ENCODE measurements around the gene SEMA4F.

SEMA4F gene

GRCh38 chr2:74659462-74659861, 5.4 kb downstream of the SEMA4F start:
- H3K9me2 ChIP-seq (replicated peaks; ENCODE audit: insufficient read depth, low read length), result no peaks in the 10 kb centered on the region
- no peaks in the 10 kb centered on the region for H4K20me1 ChIP-seq (ENCODE audit: low read depth, low read length)
- no peaks in the 10 kb centered on the region for H3K79me2 ChIP-seq (ENCODE audit: insufficient read depth, low read length)
- H3K4me3 ChIP-seq (ENCODE audit: insufficient read depth, low read length, poor library complexity, severe bottlenecking), result no peak overlapping the region
- no peak overlapping the region for H3K4me2 ChIP-seq (ENCODE audit: low read depth, low read length, poor library complexity, severe bottlenecking)
- no peak overlapping the region for H3K9ac ChIP-seq (ENCODE audit: low read length)
- H3K9me3 ChIP-seq (ENCODE audit: insufficient read depth, low read length), result no peaks in the 10 kb centered on the region
- H3K36me3 ChIP-seq (ENCODE audit: low read length), result no peaks in the 10 kb centered on the region
- H3K27me3 ChIP-seq (ENCODE audit: low read length), result no peaks in the 10 kb centered on the region
- TF ChIP-seq EZH2phosphoT487 (conservative IDR thresholded peaks at IDR 0.05; ENCODE audit: low read length), result no peak
- TF ChIP-seq, protein P1, sequence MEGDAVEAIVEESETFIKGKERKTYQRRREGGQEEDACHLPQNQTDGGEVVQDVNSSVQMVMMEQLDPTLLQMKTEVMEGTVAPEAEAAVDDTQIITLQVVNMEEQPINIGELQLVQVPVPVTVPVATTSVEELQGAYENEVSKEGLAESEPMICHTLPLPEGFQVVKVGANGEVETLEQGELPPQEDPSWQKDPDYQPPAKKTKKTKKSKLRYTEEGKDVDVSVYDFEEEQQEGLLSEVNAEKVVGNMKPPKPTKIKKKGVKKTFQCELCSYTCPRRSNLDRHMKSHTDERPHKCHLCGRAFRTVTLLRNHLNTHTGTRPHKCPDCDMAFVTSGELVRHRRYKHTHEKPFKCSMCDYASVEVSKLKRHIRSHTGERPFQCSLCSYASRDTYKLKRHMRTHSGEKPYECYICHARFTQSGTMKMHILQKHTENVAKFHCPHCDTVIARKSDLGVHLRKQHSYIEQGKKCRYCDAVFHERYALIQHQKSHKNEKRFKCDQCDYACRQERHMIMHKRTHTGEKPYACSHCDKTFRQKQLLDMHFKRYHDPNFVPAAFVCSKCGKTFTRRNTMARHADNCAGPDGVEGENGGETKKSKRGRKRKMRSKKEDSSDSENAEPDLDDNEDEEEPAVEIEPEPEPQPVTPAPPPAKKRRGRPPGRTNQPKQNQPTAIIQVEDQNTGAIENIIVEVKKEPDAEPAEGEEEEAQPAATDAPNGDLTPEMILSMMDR (IDR thresholded peaks at IDR 0.05; ENCODE audit: insufficient read depth, low read length, poor library complexity, severe bottlenecking), result no peak
- no peak overlapping the region for H2AFZ ChIP-seq (ENCODE audit: low read depth, low read length, severe bottlenecking)
- H3F3A ChIP-seq (ENCODE audit: insufficient read depth), result no peaks in the 10 kb centered on the region
- no peak overlapping the region for H3K27ac ChIP-seq (ENCODE audit: low read depth, low read length)

DNA sequence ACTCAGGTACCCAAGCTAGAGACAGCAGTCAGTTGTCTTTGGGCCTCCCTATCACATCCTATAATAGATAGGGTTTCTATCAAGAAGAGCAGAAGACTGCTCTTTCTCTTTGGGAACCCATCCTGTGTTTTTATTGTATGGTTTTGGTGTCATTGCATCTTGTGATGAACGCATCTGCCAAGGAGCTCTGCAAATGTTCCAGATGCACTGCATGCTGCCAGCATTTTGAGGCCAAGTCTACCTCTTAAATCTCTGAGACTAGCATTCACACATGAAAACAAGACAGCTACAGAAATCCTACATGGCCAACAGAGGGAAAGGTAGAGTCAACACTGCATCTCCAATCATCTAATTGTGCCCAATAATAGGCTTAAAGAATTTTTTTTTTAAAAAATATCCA, 14.0 kb downstream of the SEMA4F start:
- TF ChIP-seq, protein P1 (IDR thresholded peaks at IDR 0.05; ENCODE audit: insufficient read depth, low read length, poor library complexity, severe bottlenecking), result no peak
- no peak for TF ChIP-seq EZH2phosphoT487 (conservative IDR thresholded peaks at IDR 0.05; ENCODE audit: low read length)
- Histone ChIP-seq H3K9me2 (replicated peaks; ENCODE audit: insufficient read depth, low read length) (no peaks in the 10 kb centered on the region), H3K9me3 (ENCODE audit: insufficient read depth, low read length) (no peaks in the 10 kb centered on the region), H3K27me3 (ENCODE audit: low read length) (no peaks in the 10 kb centered on the region), H3K36me3 (ENCODE audit: low read length) (no peaks in the 10 kb centered on the region), H3K4me3 (ENCODE audit: insufficient read depth, low read length, poor library complexity, severe bottlenecking) (no peak overlapping the region), H3K9ac (ENCODE audit: low read length) (no peak overlapping the region), H3K27ac (ENCODE audit: low read depth, low read length) (no peak overlapping the region), H3K4me2 (ENCODE audit: low read depth, low read length, poor library complexity, severe bottlenecking) (no peak overlapping the region), H4K20me1 (ENCODE audit: low read depth, low read length) (no peaks in the 10 kb centered on the region), H3K79me2 (ENCODE audit: insufficient read depth, low read length) (no peaks in the 10 kb centered on the region), H3F3A (ENCODE audit: insufficient read depth) (no peaks in the 10 kb centered on the region), H2AFZ (ENCODE audit: low read depth, low read length, severe bottlenecking) (no peak overlapping the region)

- H3K79me2 ChIP-seq (ENCODE audit: insufficient read depth, low read length), result no peaks in the 10 kb centered on the region
- H3K9me2 ChIP-seq (replicated peaks; ENCODE audit: insufficient read depth, low read length), result no peaks in the 10 kb centered on the region
- H3K36me3 ChIP-seq (ENCODE audit: low read length), result no peaks in the 10 kb centered on the region
- no peak for TF ChIP-seq EZH2phosphoT487 (conservative IDR thresholded peaks at IDR 0.05; ENCODE audit: low read length)
- TF ChIP-seq, protein P1 (IDR thresholded peaks at IDR 0.05; ENCODE audit: insufficient read depth, low read length, poor library complexity, severe bottlenecking), result no peak
- no peak overlapping the region for H3K9ac ChIP-seq (ENCODE audit: low read length)
- H3K27ac ChIP-seq (ENCODE audit: low read depth, low read length), result no peak overlapping the region
- no peaks in the 10 kb centered on the region for H4K20me1 ChIP-seq (ENCODE audit: low read depth, low read length)
- H2AFZ ChIP-seq (ENCODE audit: low read depth, low read length, severe bottlenecking), result no peak overlapping the region
- no peaks in the 10 kb centered on the region for H3F3A ChIP-seq (ENCODE audit: insufficient read depth)
- no peak overlapping the region for H3K4me2 ChIP-seq (ENCODE audit: low read depth, low read length, poor library complexity, severe bottlenecking)
- no peak overlapping the region for H3K4me3 ChIP-seq (ENCODE audit: insufficient read depth, low read length, poor library complexity, severe bottlenecking)
- no peaks in the 10 kb centered on the region for H3K27me3 ChIP-seq (ENCODE audit: low read length)
- no peaks in the 10 kb centered on the region for H3K9me3 ChIP-seq (ENCODE audit: insufficient read depth, low read length)
Observed at GRCh38 chr2:74670263-74670662, 16.2 kb downstream of the SEMA4F start.
